NCI-H345 treated with DMSO at 0.1 percent for 48 hours (cell line): ENCODE measurements around the gene ANKS1B.

Experiments used
- DNase-seq: peaks from one replicate; lab custom pipeline; 2025; ENCODE audit not compliant: unreplicated experiment; lab: John Stamatoyannopoulos, UW

The ANKS1B gene

GRCh38 chr12:98719515-98720504, 1264.9 kb downstream of the ANKS1B start:
- DNase-seq = no peak

GRCh38 chr12:98714426-98714825, 1270.3 kb downstream of the ANKS1B start:
- DNase-seq = no peak

GRCh38 chr12:98709022-98709421, 1275.7 kb downstream of the ANKS1B start:
- DNase-seq = no peak

GRCh38 chr12:98701166-98701565, 1283.6 kb downstream of the ANKS1B start:
- no peak for DNase-seq

GRCh38 chr12:98699586-98699985, 1285.2 kb downstream of the ANKS1B start:
- no peak for DNase-seq

GRCh38 chr12:98698603-98699463, 1285.9 kb downstream of the ANKS1B start:
- no peak for DNase-seq

GRCh38 chr12:98697209-98697608, 1287.5 kb downstream of the ANKS1B start:
- no peak for DNase-seq

- DNase-seq = no peak
Observed at GRCh38 chr12:98696036-98696646, 1288.6 kb downstream of the ANKS1B start.

DNA sequence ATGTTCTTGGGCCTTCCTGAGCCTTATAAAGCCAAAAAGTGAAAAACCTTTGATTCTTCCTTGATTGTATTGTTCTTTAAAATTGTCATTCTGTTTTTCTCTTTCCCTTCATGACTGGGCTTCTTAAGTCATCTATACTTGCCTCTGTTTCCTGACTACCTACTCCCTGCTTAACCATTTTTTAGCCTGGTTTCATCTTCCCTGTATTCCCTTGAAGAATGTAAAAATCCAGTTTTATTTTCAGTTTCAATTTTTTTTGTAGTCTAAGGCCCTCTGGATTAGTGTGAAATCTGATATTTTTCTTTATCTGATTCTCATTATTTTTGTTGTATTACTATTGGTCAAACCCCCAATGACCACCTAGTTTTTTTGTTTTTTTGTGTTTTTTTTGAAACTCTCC, 1293.4 kb downstream of the ANKS1B start:
- DNase-seq = no peak

DNA sequence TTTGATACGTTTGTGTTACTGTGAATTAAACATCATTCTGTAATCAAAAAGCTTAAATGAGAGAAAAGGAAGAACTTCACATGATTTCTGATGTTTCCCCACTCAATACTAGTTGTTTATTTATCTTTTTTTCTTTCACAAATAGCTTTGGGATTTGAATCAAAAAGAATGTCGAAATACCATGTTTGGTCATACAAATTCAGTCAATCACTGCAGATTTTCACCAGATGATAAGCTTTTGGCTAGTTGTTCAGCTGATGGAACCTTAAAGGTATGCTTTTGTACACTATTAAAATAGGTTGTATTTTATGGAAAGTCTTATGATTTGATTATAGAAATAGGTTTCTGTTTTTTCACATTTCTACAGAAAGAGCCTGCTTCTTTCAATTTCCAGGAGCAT, 1298.1 kb downstream of the ANKS1B start:
- DNase-seq = no peak
